Smooth muscle cell (in vitro differentiated cells): ENCODE data around the gene VCAN. TPM values are rescaled to one million over a fixed set of nuclear protein-coding genes. Genes with fewer than 3 reads are reported as not detected.

Experiments used
- DNase-seq: peaks from one replicate; lab custom pipeline; 2025; ENCODE audit not compliant: unreplicated experiment; lab: John Stamatoyannopoulos, UW
- H2AFZ ChIP-seq: fragments of 200-600 bp; sonication (generic); 2 replicates; pipeline ENCODE4 v1.6.0; 2016; ENCODE audit warnings: antibody characterized with exemption, low read depth, mild to moderate bottlenecking
- H3F3A ChIP-seq: fragments of 200-600 bp; sonication (generic); 2 replicates; pipeline ENCODE4 v1.6.0; 2017; ENCODE audit warnings: antibody characterized with exemption, low read depth
- H3K27ac ChIP-seq: fragments of 200-600 bp; sonication (generic); 2 replicates; pipeline ENCODE4 v1.5.1; 2016; ENCODE audit warnings: low read depth, mild to moderate bottlenecking
- H3K27me3 ChIP-seq: fragments of 200-600 bp; sonication (generic); 2 replicates; pipeline ENCODE4 v1.6.1; 2016; ENCODE audit warnings: low read depth, mild to moderate bottlenecking
- H3K36me3 ChIP-seq: fragments of 200-600 bp; sonication (generic); 2 replicates; pipeline ENCODE4 v1.5.1; 2016; ENCODE audit warnings: low read depth
- H3K4me1 ChIP-seq: fragments of 200-600 bp; sonication (generic); 2 replicates; pipeline ENCODE4 v1.5.1; 2016; ENCODE audit warnings: low read depth
- H3K4me2 ChIP-seq: fragments of 200-600 bp; sonication (generic); 2 replicates; pipeline ENCODE4 v1.6.0; 2016; ENCODE audit warnings: mild to moderate bottlenecking
- H3K4me3 ChIP-seq: fragments of 200-600 bp; sonication (generic); 2 replicates; pipeline ENCODE4 v1.5.1; 2016; ENCODE audit warnings: mild to moderate bottlenecking
- H3K79me2 ChIP-seq: fragments of 200-600 bp; sonication (generic); 2 replicates; pipeline ENCODE4 v1.6.0; 2016; ENCODE audit warnings: low read depth, mild to moderate bottlenecking
- H3K9ac ChIP-seq: fragments of 200-600 bp; sonication (generic); 2 replicates; pipeline ENCODE4 v1.6.0; 2016; ENCODE audit warnings: low read depth
- H3K9me3 ChIP-seq: fragments of 200-600 bp; sonication (generic); replicated peaks from 2 replicates; pipeline ENCODE4 v1.5.1; 2016; ENCODE audit warnings: low read depth
- H4K20me1 ChIP-seq: fragments of 200-600 bp; sonication (generic); 2 replicates; pipeline ENCODE4 v1.6.0; 2016; ENCODE audit warnings: low read depth
- CTCF ChIP-seq: fragments of 200-600 bp; sonication (generic); IDR thresholded peaks from 2 replicates; pipeline ENCODE4 v1.5.1; 2017; ENCODE audit warnings: borderline replicate concordance, mild to moderate bottlenecking, antibody characterized with exemption; ENCODE audit not compliant: insufficient read depth, poor library complexity, severe bottlenecking
- WGBS: methylation state at CpG from one replicate; pipeline ENCODE4 v1.1.7; 2016; ENCODE audit warnings: low lambda C conversion rate; 5-methylcytosine and 5-hydroxymethylcytosine counted together
- polyA plus RNA-seq: library from polyadenylated mRNA; unstranded; fragments of >200 nt; fragmentation: Nextera tagmentation; extraction: Ambion mirVana; gene quantifications from 2 replicates; pipeline ENCODE4 v1.2.1, GENCODE V29; 2016
- total RNA-seq: library from RNA; depleted of rRNA; stranded (reverse); fragments of >200 nt; gene quantifications from 2 replicates; pipeline ENCODE4 v1.2.3, GENCODE V29; 2014

Gene VCAN
- total and polyA plus RNA-seq, 2 experiments from 2014 or later: 702 to 2,724 TPM

- H3K27ac ChIP-seq: peak overlapping the region; percentile 91
- no peaks in the 10 kb centered on the region for H3K27me3 ChIP-seq
- H2AFZ ChIP-seq: no peak overlapping the region
- no peak overlapping the region for H3K9ac ChIP-seq
- peaks cover 64% of the 10 kb centered on the region for H3F3A ChIP-seq
- no peak for TF ChIP-seq CTCF
- H4K20me1 ChIP-seq: peaks cover 100% of the 10 kb centered on the region
- peaks cover 100% of the 10 kb centered on the region for H3K79me2 ChIP-seq
- no peaks in the 10 kb centered on the region for H3K9me3 ChIP-seq
- H3K36me3 ChIP-seq: peaks cover 40% of the 10 kb centered on the region
- H3K4me1 ChIP-seq: peaks cover 58% of the 10 kb centered on the region
- no peak for DNase-seq
- H3K4me2 ChIP-seq: peak overlapping the region; percentile 70
- no peak overlapping the region for H3K4me3 ChIP-seq
Observed at GRCh38 chr5:83488821-83489220, 17.3 kb downstream of the VCAN start.

- Histone ChIP-seq H2AFZ (no peak overlapping the region), H3K79me2 (peaks cover 100% of the 10 kb centered on the region)
Observed at GRCh38 chr5:83490203-83490602, 18.7 kb downstream of the VCAN start.

GRCh38 chr5:83492331-83492730, 20.8 kb downstream of the VCAN start:
- peaks cover 100% of the 10 kb centered on the region for H3K79me2 ChIP-seq

More at GRCh38 chr5:83490203-83490602, 18.7 kb downstream of the VCAN start:
- H3F3A ChIP-seq: peaks cover 58% of the 10 kb centered on the region
- peaks cover 100% of the 10 kb centered on the region for H4K20me1 ChIP-seq
- 94% methylated on average over 9 of the region's 9 CpGs for WGBS
- peak overlapping the region; percentile 91 for H3K27ac ChIP-seq
- peaks cover 58% of the 10 kb centered on the region for H3K4me1 ChIP-seq
- no peak overlapping the region for H3K4me2 ChIP-seq
- H3K9me3 ChIP-seq: no peaks in the 10 kb centered on the region
- no peaks in the 10 kb centered on the region for H3K27me3 ChIP-seq
- no peak overlapping the region for H3K4me3 ChIP-seq
- H3K36me3 ChIP-seq: peaks cover 41% of the 10 kb centered on the region
- no peak for DNase-seq
- TF ChIP-seq CTCF: no peak
- H3K9ac ChIP-seq: no peak overlapping the region

More at GRCh38 chr5:83492331-83492730, 20.8 kb downstream of the VCAN start:
- Histone ChIP-seq H4K20me1 (peaks cover 100% of the 10 kb centered on the region), H3K4me1 (peaks cover 55% of the 10 kb centered on the region), H3K9ac (no peak overlapping the region), H3K4me3 (no peak overlapping the region), H3K36me3 (peaks cover 59% of the 10 kb centered on the region), H3F3A (peaks cover 65% of the 10 kb centered on the region), H3K27me3 (no peaks in the 10 kb centered on the region), H2AFZ (no peak overlapping the region), H3K27ac (peak overlapping the region; percentile 91), H3K9me3 (no peaks in the 10 kb centered on the region), H3K4me2 (peak overlapping the region; percentile 56)
- 21% methylated on average over 1 of the region's 1 CpG for WGBS
- no peak for TF ChIP-seq CTCF
- no peak for DNase-seq
